ENCODE results near the gene TSPYL6.

- TF ChIP-seq CTCF (IDR thresholded peaks at IDR 0.05) (no peak), POLR2A (IDR thresholded peaks at IDR 0.05) (no peak)
Measured at GRCh38 chr2:54213082-54213481, 42.9 kb downstream of the TSPYL6 start.
